GM12878 (cell line): ENCODE results near the gene LMBR1. TPM values are rescaled to one million over a fixed set of nuclear protein-coding genes. Genes with fewer than 3 reads are reported as not detected.

Source experiments
- ATAC-seq: fragments of 200-7000 bp; cut with Tn5 transposase; 3 replicates; pipeline ENCODE4 v1.9.1; 2020; ENCODE audit warnings: mild to moderate bottlenecking, moderate library complexity
- BruUV-seq: library from RNA; stranded (reverse); fragments of 400-500 nt; replicated peaks from 2 replicates; lab custom pipeline; 2021; lab: Mats Ljungman, UMichigan
- CTCF ChIA-PET: fragments of 300-600 bp; sonication (Branson Sonifier 250); formaldehyde crosslinking; extraction: SDS; loops from one replicate; lab custom pipeline; 2021; ENCODE audit warnings: inconsistent platforms; lab: Yijun Ruan, JAX
- POLR2A ChIA-PET: fragments of 350-600 bp; formaldehyde crosslinking; extraction: SDS; loops from one replicate; lab custom pipeline; 2021; ENCODE audit warnings: inconsistent platforms; lab: Charles Lee
- RAD21 ChIA-PET: fragments of 300-600 bp; sonication (Branson Sonifier 250); formaldehyde crosslinking; loops from one replicate; lab custom pipeline; 2023; ENCODE audit warnings: antibody characterized with exemption; ENCODE audit not compliant: unreplicated experiment; lab: Charles Lee
- SMC1A ChIA-PET: fragments of 300-600 bp; sonication (Branson Sonifier 250); formaldehyde crosslinking; loops from one replicate; lab custom pipeline; 2023; ENCODE audit not compliant: unreplicated experiment, uncharacterized antibody; lab: Charles Lee
- DNase-seq: peaks from one replicate; pipeline ENCODE4 v3.0.0-alpha.2; 2011; ENCODE audit warnings: low read depth, low spot score
- FAIRE-seq: peaks from 3 replicates; lab custom pipeline; 2011; peaks lifted over from hg19 to GRCh38; lab: Jason Lieb, UNC
- H2AFZ ChIP-seq: 2 replicates; pipeline ENCODE4 v1.6.0; 2011; ENCODE audit warnings: low read depth, low read length, control low read depth; ENCODE audit not compliant: control insufficient read depth
- H3K27ac ChIP-seq: 2 replicates; pipeline ENCODE4 v1.5.1; 2011; ENCODE audit warnings: control low read depth; ENCODE audit not compliant: control insufficient read depth, insufficient read depth
- H3K27me3 ChIP-seq, 2 experiments: replicated peaks in 1 of 2; 2 replicates each; pipeline versions ENCODE4 v1.6.0 to v1.6.1; 2011; ENCODE audit warnings: low read length in 1 of 2; ENCODE audit not compliant: control insufficient read depth in 2 of 2, insufficient read depth in 2 of 2
- H3K36me3 ChIP-seq, 2 experiments: 2 replicates each; pipeline ENCODE4 v1.5.1; 2011; ENCODE audit warnings: low read length in 1 of 2; ENCODE audit not compliant: control insufficient read depth in 2 of 2, insufficient read depth in 2 of 2
- H3K4me1 ChIP-seq: 2 replicates; pipeline ENCODE4 v1.6.1; 2011; ENCODE audit warnings: mild to moderate bottlenecking, low read length, moderate library complexity, mixed read lengths; ENCODE audit not compliant: control insufficient read depth, insufficient read depth
- H3K4me2 ChIP-seq: 2 replicates; pipeline ENCODE4 v1.6.0; 2011; ENCODE audit warnings: control low read depth; ENCODE audit not compliant: control insufficient read depth, insufficient read depth
- H3K4me3 ChIP-seq: fragments of 200-600 bp; sonication (generic); 2 replicates; pipeline ENCODE4 v1.5.1; 2016
- H3K79me2 ChIP-seq: 2 replicates; pipeline ENCODE4 v1.6.0; 2011; ENCODE audit warnings: low read length; ENCODE audit not compliant: control insufficient read depth, insufficient read depth
- H3K9ac ChIP-seq: 2 replicates; pipeline ENCODE4 v1.8.0; 2011; ENCODE audit warnings: low read length, control low read depth, mixed read lengths; ENCODE audit not compliant: control insufficient read depth, insufficient read depth
- H3K9me3 ChIP-seq: replicated peaks from 3 replicates; pipeline ENCODE4 v1.5.1; 2011; ENCODE audit warnings: mild to moderate bottlenecking, low read length; ENCODE audit not compliant: control insufficient read depth, insufficient read depth
- H4K20me1 ChIP-seq: 2 replicates; pipeline ENCODE4 v1.6.0; 2011; ENCODE audit not compliant: control insufficient read depth, insufficient read depth
- GABPA ChIP-seq: IDR thresholded peaks from 2 replicates; pipeline ENCODE4 v1.6.1; 2014; ENCODE audit warnings: antibody characterized with exemption, low read depth, mild to moderate bottlenecking, inconsistent platforms
- JUNB ChIP-seq: IDR thresholded peaks from 2 replicates; pipeline ENCODE4 v1.6.1; 2016; ENCODE audit warnings: antibody characterized with exemption, mild to moderate bottlenecking
- MEF2B ChIP-seq: fragments of 450-650 bp; IDR thresholded peaks from 2 replicates; pipeline ENCODE4 v1.6.1; 2018; ENCODE audit warnings: mild to moderate bottlenecking, moderate library complexity; ENCODE audit not compliant: partially characterized antibody, poor library complexity, severe bottlenecking
- MTA2 ChIP-seq: fragments of 450-650 bp; IDR thresholded peaks from 2 replicates; pipeline ENCODE4 v1.6.1; 2016; ENCODE audit warnings: low read depth, mild to moderate bottlenecking, moderate library complexity
- PAX8 ChIP-seq: fragments of 450-650 bp; IDR thresholded peaks from 2 replicates; pipeline ENCODE4 v1.6.1; 2017; ENCODE audit warnings: mild to moderate bottlenecking, moderate library complexity
- SPI1 ChIP-seq: IDR thresholded peaks from 2 replicates; pipeline ENCODE4 v1.6.1; 2011; ENCODE audit warnings: low read depth, mild to moderate bottlenecking, low read length, moderate library complexity, borderline replicate concordance; ENCODE audit not compliant: insufficient read depth
- WGBS: methylation state at CpG from one replicate; pipeline ENCODE4 v1.1.6; 2016; ENCODE audit warnings: low lambda C conversion rate; ENCODE audit not compliant: insufficient replicate concordance, insufficient coverage; ENCODE audit errors: missing lambda C conversion rate; 5-methylcytosine and 5-hydroxymethylcytosine counted together
- in situ Hi-C: fragments of 300-500 bp; cut with MboI; formaldehyde crosslinking; loops from 9 replicates; pipeline ENCODE4 v1.14.3; 2018; ENCODE audit warnings: mixed read lengths
- intact Hi-C: fragments of 100-400 bp; cut with micrococcal nuclease; formaldehyde crosslinking; loops from one replicate; pipeline ENCODE4 v1.14.2; 2022; ENCODE audit not compliant: unreplicated experiment
- polyA plus RNA-seq, 11 experiments: library from polyadenylated mRNA; depleted of rRNA in 4 of 11; unstranded in 6 of 11; stranded (reverse) in 5 of 11; fragments of >200 nt; fragmentation: Nextera tagmentation in 4 of 11; fragmentation: Illumina TruSeq in 1 of 11; extraction: Ambion mirVana in 4 of 11; extraction: Trizol in 1 of 11; gene quantifications; 1 replicate in 1 of 11; 2 replicates in 10 of 11; pipeline versions ENCODE4 v1.2.1 to v1.2.3, GENCODE V29; 2011 to 2016; ENCODE audit warnings: inconsistent platforms in 2 of 11, missing spikeins in 2 of 11, low read depth in 1 of 11
- total RNA-seq, 4 experiments: library from RNA; depleted of rRNA in 3 of 4; stranded (reverse); fragments of >200 nt in 3 of 4; fragmentation: Illumina TruSeq in 1 of 4; extraction: Trizol in 1 of 4; gene quantifications; 2 replicates each; pipeline versions ENCODE4 v1.2.1 to v1.2.3, GENCODE V29; 2013 to 2021

Gene LMBR1
- total and polyA plus RNA-seq, 10 of the 15 experiments (the other 5 are each of a cell fraction or from before 2014, with no cell fraction given) = 4.0 to 63.5 (median 28.8) TPM

GRCh38 chr7:156753229-156753560 lies 139.8 kb downstream of the LMBR1 start (continued):
- TF ChIP-seq MTA2 (no peak), JUNB (no peak)
- TF ChIP-seq, all 136 proteins: peak for 0

GRCh38 chr7:156752367-156753228 lies 140.4 kb downstream of the LMBR1 start:
- no peaks in the 10 kb centered on the region for H3K27me3 ChIP-seq
- no peak overlapping the region for H2AFZ ChIP-seq
- in situ Hi-C loops (no loop called here), intact Hi-C loops (no loop called here)
- ChIA-PET SMC1A (interaction anchor here (1.5 to 1.6 kb wide), 2 partner anchors 9 to 28 kb away, joined by 5 to 8 read pairs; no protein-coding TSS in a partner anchor), POLR2A (no interaction called here), CTCF (interaction anchor here (1.0 to 1.9 kb wide), 3 partner anchors 11 to 37 kb away, joined by 3 to 5 read pairs (median 4); no protein-coding TSS in a partner anchor), RAD21 (no interaction called here)
- FAIRE-seq = no peak
- H3K36me3 ChIP-seq = peaks cover 2 to 7% of the 10 kb centered on the region in 2 experiments; a peak in 2 of 4 replicates
- 96% methylated on average over 7 of the region's 7 CpGs for WGBS
- DNase-seq = no peak
- H3K9me3 ChIP-seq = no peaks in the 10 kb centered on the region
- H3K27ac ChIP-seq = no peak overlapping the region
- H4K20me1 ChIP-seq = no peaks in the 10 kb centered on the region
- H3K9ac ChIP-seq = no peak overlapping the region
- no peak overlapping the region for H3K4me3 ChIP-seq
- ATAC-seq = no peak
- TF ChIP-seq GABPA (no peak), SPI1 (peak; percentile 37; the same call in 1 of the 2 replicates), MEF2B (no peak), PAX8 (no peak)
- BruUV-seq = no TSS peak
- H3K4me2 ChIP-seq = no peak overlapping the region
- peaks cover 9% of the 10 kb centered on the region for H3K4me1 ChIP-seq
- H3K79me2 ChIP-seq = no peaks in the 10 kb centered on the region
